OCI-LY7 (cell line): Measurements from ENCODE around the gene SLC44A5. TPM values are rescaled to one million over a fixed set of nuclear protein-coding genes. Genes with fewer than 3 reads are reported as not detected.

Experiments
- BruUV-seq: library from RNA; stranded (reverse); fragments of 400-500 nt; replicated peaks from 2 replicates; lab custom pipeline; 2021; lab: Mats Ljungman, UMichigan
- CTCF ChIA-PET: fragments of 300-600 bp; sonication (Branson Sonifier 250); formaldehyde crosslinking; loops from one replicate; lab custom pipeline; 2022; ENCODE audit warnings: antibody characterized with exemption; ENCODE audit not compliant: unreplicated experiment; lab: Charles Lee
- POLR2A ChIA-PET: fragments of 300-600 bp; sonication (Branson Sonifier 250); formaldehyde crosslinking; loops from one replicate; lab custom pipeline; 2022; ENCODE audit warnings: antibody characterized with exemption; lab: Charles Lee
- DNase-seq: peaks from one replicate; pipeline ENCODE4 v3.0.0-alpha.2; 2015; ENCODE audit warnings: low spot score
- H2AFZ ChIP-seq: fragments of 200-600 bp; sonication (generic), shearing (Covaris generic); 2 replicates; pipeline ENCODE4 v1.6.1; 2014; ENCODE audit warnings: mild to moderate bottlenecking, antibody characterized with exemption, low read length, moderate library complexity
- H3K27ac ChIP-seq: fragments of 200-600 bp; sonication (generic); 2 replicates; pipeline ENCODE4 v1.5.1; 2014; ENCODE audit warnings: mixed run types, low read depth, mild to moderate bottlenecking, moderate library complexity, low read length, inconsistent platforms; ENCODE audit not compliant: poor library complexity, severe bottlenecking
- H3K36me3 ChIP-seq: fragments of 200-600 bp; sonication (generic); 2 replicates; pipeline ENCODE4 v1.6.1; 2014; ENCODE audit warnings: mild to moderate bottlenecking, antibody characterized with exemption, low read length, moderate library complexity, mixed read lengths; ENCODE audit not compliant: insufficient read depth
- H3K4me1 ChIP-seq: fragments of 200-600 bp; sonication (generic); 2 replicates; pipeline ENCODE4 v1.5.1; 2014; ENCODE audit warnings: mild to moderate bottlenecking, low read length; ENCODE audit not compliant: insufficient read depth, poor library complexity, severe bottlenecking
- H3K4me2 ChIP-seq: fragments of 200-600 bp; sonication (generic); 2 replicates; pipeline ENCODE4 v1.6.1; 2014; ENCODE audit warnings: mild to moderate bottlenecking, low read length
- H3K4me3 ChIP-seq: fragments of 200-600 bp; sonication (generic); 2 replicates; pipeline ENCODE4 v1.5.1; 2014; ENCODE audit warnings: mild to moderate bottlenecking, low read depth, low read length; ENCODE audit not compliant: poor library complexity, severe bottlenecking
- H3K79me2 ChIP-seq: fragments of 200-600 bp; sonication (generic); 2 replicates; pipeline ENCODE4 v1.6.1; 2016; ENCODE audit warnings: low read depth, mild to moderate bottlenecking, low read length, moderate library complexity, mixed read lengths; ENCODE audit not compliant: insufficient read depth
- H3K9me2 ChIP-seq: fragments of 200-600 bp; sonication (generic); 2 replicates; pipeline ENCODE4 v1.6.1; 2016; ENCODE audit warnings: mild to moderate bottlenecking, low read length, mixed read lengths; ENCODE audit not compliant: insufficient read depth
- H3K9me3 ChIP-seq: fragments of 200-600 bp; sonication (generic); 2 replicates; pipeline ENCODE4 v1.6.1; 2014; ENCODE audit warnings: mild to moderate bottlenecking, mixed run types, low read length, mixed read lengths
- H4K20me1 ChIP-seq: fragments of 200-600 bp; sonication (generic); 2 replicates; pipeline ENCODE4 v1.6.1; 2014; ENCODE audit warnings: mild to moderate bottlenecking, antibody characterized with exemption, low read length, moderate library complexity, mixed read lengths; ENCODE audit not compliant: insufficient read depth
- CTCF ChIP-seq: fragments of 200-600 bp; sonication (generic); conservative IDR thresholded peaks from 2 replicates; pipeline ENCODE4 v1.5.1; 2014; ENCODE audit warnings: mild to moderate bottlenecking, antibody characterized with exemption, low read length, moderate library complexity, mixed read lengths
- EZH2phosphoT487 ChIP-seq: fragments of 200-600 bp; sonication (generic); IDR thresholded peaks from 2 replicates; pipeline ENCODE4 v1.6.1; 2018; ENCODE audit warnings: low read depth, borderline replicate concordance, mild to moderate bottlenecking, mixed run types, antibody characterized with exemption, low read length, moderate library complexity, mixed read lengths
- intact Hi-C: fragments of 100-400 bp; cut with micrococcal nuclease; formaldehyde crosslinking; loops from one replicate; pipeline ENCODE4 v1.10.0; 2022; ENCODE audit not compliant: unreplicated experiment
- total RNA-seq, 2 experiments: library from RNA; depleted of rRNA in 1 of 2; stranded (reverse); fragments of >200 nt in 1 of 2; shearing (Covaris generic) in 1 of 2; gene quantifications; 2 replicates each; pipeline ENCODE4 v1.2.3, GENCODE V29; 2014 to 2022

The SLC44A5 gene
- total RNA-seq, 2 experiments from 2014 or later = not detected

- ChIA-PET POLR2A (no interaction called here), CTCF (no interaction called here)
- DNase-seq = no peak
- H3K4me3 ChIP-seq = no peak overlapping the region
- H2AFZ ChIP-seq = no peak overlapping the region
- BruUV-seq = no TSS peak
- intact Hi-C loops = no loop called here
- H3K4me2 ChIP-seq = no peak overlapping the region
- no peaks in the 10 kb centered on the region for H3K9me3 ChIP-seq
- H3K4me1 ChIP-seq = no peaks in the 10 kb centered on the region
- H3K36me3 ChIP-seq = no peaks in the 10 kb centered on the region
- H3K27ac ChIP-seq = no peak overlapping the region
- no peak for TF ChIP-seq CTCF
- no peak for TF ChIP-seq EZH2phosphoT487
- H3K79me2 ChIP-seq = no peaks in the 10 kb centered on the region
- H3K9me2 ChIP-seq = no peaks in the 10 kb centered on the region
- H4K20me1 ChIP-seq = no peaks in the 10 kb centered on the region
Measured at GRCh38 chr1:75341537-75341936, 269.4 kb downstream of the SLC44A5 start.

DNA sequence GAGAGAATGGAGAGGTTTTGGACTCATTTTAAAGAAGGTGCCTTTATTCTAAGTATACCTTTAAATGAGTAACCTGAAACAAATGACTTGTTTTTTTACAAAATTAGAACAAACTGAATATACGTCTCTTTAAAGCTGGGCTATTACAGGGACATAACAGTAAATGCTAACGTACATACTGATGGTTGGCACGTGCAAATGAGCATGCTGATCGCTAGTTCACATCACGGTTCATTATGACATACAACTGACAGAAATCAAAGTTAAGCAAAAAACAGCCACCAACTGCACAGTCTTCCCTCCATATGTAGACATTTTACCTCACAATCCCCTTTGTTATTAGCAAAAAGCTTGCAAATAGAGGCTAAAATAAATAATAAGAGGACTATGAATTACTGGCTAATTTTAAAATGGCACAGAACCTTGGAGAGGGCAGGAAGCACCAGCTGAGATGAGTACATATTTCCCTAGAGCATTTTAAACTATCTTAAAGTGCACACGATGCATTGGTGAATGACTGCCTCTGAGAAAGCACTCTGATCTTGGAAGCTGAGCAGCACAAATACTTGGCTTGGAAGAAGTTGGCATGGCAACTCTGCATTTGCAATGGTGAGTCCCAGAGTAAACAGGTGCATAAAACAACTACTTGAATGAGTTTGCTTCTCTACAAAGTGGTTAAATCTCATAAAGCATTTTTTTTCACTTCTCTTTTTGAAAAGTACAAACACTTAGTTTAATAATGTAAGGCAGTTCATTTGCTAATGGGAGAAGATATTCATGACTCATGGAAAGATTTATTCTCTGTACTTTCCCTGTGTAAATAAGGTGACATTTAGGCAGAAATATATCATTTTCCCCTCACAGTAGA lies 272.1 kb downstream of the SLC44A5 start:
- Histone ChIP-seq H3K79me2 (no peaks in the 10 kb centered on the region), H3K4me1 (no peaks in the 10 kb centered on the region), H2AFZ (no peak overlapping the region), H3K36me3 (no peaks in the 10 kb centered on the region), H4K20me1 (no peaks in the 10 kb centered on the region), H3K9me3 (no peaks in the 10 kb centered on the region), H3K4me3 (no peak overlapping the region), H3K9me2 (no peaks in the 10 kb centered on the region), H3K27ac (no peak overlapping the region), H3K4me2 (no peak overlapping the region)
- no peak for TF ChIP-seq EZH2phosphoT487
- no peak for TF ChIP-seq CTCF
- no peak for DNase-seq
- CTCF ChIA-PET = no interaction called here
- POLR2A ChIA-PET = interaction anchor here (0.6 kb wide), 1 partner anchor 19 kb away, joined by 3 read pairs; no protein-coding TSS in a partner anchor
- BruUV-seq = no TSS peak
- intact Hi-C loops = no loop called here

- no peak overlapping the region for H2AFZ ChIP-seq
Measured at GRCh38 chr1:75334876-75335389, 276.0 kb downstream of the SLC44A5 start.

More at GRCh38 chr1:75334876-75335389, 276.0 kb downstream of the SLC44A5 start:
- H3K4me3 ChIP-seq = no peak overlapping the region
- ChIA-PET POLR2A (interaction anchor here (0.8 to 1.0 kb wide), 2 partner anchors 8 to 16 kb away, joined by 3 read pairs; no protein-coding TSS in a partner anchor), CTCF (no interaction called here)
- DNase-seq = no peak
- H3K9me3 ChIP-seq = no peaks in the 10 kb centered on the region
- TF ChIP-seq EZH2phosphoT487 (no peak), CTCF (no peak)
- H3K79me2 ChIP-seq = no peaks in the 10 kb centered on the region
- H3K36me3 ChIP-seq = no peaks in the 10 kb centered on the region
- no peaks in the 10 kb centered on the region for H3K4me1 ChIP-seq
- intact Hi-C loops = no loop called here
- H3K4me2 ChIP-seq = no peak overlapping the region
- no peaks in the 10 kb centered on the region for H4K20me1 ChIP-seq
- no TSS peak for BruUV-seq
- H3K27ac ChIP-seq = no peak overlapping the region
- no peaks in the 10 kb centered on the region for H3K9me2 ChIP-seq
